HG02943 (cell line): ENCODE results near the gene SPIB.
"Not testable (repeated sequence)": the region's sequence is repeated elsewhere in the genome, so short reads cannot be mapped to it uniquely, and the experiment has no call there.

Experiments
- ATAC-seq: cut with Tn5 transposase; IDR thresholded peaks from one replicate; pipeline ENCODE4 v1.9.1; 2021; ENCODE audit warnings: mild to moderate bottlenecking, low read depth, moderate library complexity; ENCODE audit not compliant: unreplicated experiment

Gene SPIB

DNA sequence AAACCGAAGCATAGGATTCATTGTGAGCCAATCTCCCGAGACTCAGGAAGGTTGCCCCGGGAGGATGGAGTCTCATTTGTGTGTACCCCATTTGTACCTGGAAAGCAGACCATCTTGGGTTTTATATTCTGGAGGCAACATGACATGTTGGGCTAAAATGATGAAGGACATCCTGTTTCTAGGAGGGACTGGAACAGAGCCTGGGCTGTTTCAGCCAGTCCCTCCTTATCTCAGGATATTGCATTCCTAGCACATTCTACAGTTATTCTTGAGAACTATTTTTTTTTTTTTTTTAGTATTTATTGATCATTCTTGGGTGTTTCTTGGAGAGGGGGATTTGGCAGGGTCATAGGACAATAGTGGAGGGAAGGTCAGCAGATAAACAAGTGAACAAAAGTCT, 28.4 kb upstream of the SPIB start:
- not testable (repeated sequence) for ATAC-seq

GRCh38 chr19:50390952-50391351, 27.8 kb upstream of the SPIB start:
- ATAC-seq: not testable (repeated sequence)

- ATAC-seq: no peak
Observed at GRCh38 chr19:50392759-50393158, 26.0 kb upstream of the SPIB start.

- ATAC-seq: no peak
Observed at GRCh38 chr19:50393589-50393988, 25.1 kb upstream of the SPIB start.

- no peak for ATAC-seq
Observed at GRCh38 chr19:50394017-50394416, 24.7 kb upstream of the SPIB start.

DNA sequence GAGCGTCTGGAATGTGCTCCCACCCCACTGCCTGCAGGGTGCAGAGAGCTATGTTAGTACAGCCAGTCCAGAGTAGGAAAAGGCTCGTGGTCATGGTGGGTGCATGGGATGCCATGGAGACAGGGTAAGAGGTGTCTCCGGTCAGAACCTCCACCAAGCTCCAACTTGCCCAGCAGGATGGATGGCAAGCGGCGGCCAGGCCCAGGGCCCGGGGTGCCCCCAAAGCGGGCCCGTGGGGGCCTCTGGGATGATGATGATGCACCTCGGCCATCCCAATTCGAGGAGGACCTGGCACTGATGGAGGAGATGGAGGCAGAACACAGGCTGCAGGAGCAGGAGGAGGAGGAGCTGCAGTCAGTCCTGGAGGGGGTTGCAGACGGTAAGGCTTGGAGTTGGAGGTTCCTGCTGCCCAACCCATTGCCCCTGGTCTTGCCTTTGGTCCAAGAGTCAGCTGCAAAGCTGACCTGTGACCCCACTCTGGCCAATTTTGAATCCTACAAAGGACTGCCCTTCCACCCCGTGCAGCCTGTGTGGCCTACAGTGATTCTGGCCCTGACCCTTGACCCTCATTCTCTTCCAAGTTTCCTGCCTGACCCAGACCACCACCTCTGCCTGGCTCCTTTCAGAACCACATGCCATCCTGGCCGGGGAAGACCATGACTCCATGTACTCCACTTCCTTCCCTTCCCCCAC, 19.9 kb upstream of the SPIB start:
- no peak for ATAC-seq

GRCh38 chr19:50399368-50399745, 19.4 kb upstream of the SPIB start:
- ATAC-seq: no peak

DNA sequence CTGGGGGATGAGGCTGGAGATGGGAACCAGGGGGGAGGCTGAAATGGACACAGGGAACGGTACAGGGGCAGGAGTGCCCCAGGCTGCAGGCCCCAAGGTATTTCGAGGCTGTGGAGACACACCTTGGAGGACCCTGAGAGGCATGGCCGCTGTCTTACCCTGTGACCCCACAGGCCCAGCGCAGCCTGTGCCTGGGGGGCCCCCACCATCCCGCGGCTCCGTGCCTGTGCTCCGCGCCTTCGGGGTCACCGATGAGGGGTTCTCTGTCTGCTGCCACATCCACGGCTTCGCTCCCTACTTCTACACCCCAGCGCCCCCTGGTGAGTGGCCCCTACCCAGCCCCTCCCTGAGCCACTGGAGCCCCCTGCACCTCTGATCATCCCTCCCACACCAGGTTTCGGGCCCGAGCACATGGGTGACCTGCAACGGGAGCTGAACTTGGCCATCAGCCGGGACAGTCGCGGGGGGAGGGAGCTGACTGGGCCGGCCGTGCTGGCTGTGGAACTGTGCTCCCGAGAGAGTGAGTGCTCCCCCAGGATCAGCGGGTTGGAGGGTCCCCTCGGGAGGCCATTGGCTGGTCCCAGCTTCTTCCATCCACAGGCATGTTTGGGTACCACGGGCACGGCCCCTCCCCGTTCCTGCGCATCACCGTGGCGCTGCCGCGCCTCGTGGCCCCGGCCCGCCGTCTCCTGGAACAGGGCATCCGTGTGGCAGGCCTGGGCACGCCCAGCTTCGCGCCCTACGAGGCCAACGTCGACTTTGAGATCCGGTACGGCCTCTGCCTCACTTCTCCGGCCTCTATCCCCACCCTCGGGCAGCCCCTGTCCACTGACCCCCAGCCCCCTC, 16.9 kb upstream of the SPIB start:
- ATAC-seq: no peak

GRCh38 chr19:50402544-50403301, 16.0 kb upstream of the SPIB start:
- ATAC-seq: no peak

GRCh38 chr19:50406156-50406820, 12.4 kb upstream of the SPIB start:
- no peak for ATAC-seq

DNA sequence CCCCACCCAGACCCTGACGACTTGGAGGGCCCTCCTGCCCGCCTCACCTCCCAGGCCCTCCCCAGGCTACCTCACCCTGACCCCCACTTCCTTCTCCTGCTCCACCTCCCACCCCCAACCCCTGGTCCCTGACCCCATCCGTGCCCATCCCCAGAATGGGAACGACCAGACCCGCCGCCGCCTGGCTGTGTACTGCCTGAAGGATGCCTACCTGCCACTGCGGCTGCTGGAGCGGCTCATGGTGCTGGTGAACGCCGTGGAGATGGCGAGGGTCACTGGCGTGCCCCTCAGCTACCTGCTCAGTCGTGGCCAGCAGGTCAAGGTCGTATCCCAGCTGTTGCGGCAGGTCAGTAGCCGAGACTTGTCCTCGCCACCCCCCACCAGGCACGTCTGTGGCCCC, 11.9 kb upstream of the SPIB start:
- ATAC-seq: no peak

DNA sequence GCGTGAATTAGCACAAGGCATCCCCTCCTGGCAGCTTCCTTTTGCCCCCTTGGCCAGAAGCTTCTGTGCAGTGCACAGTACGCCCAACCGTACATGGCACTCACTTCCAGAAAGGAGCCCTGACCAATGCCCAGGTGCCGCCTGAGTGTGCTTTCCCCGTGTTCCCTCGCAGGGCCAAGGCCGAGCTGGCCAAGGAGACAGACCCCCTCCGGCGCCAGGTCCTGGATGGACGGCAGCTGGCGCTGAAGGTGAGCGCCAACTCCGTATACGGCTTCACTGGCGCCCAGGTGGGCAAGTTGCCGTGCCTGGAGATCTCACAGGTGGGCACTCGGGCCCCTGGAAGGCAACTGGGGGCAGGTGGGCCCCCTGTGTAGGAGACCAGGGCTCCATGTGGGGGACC, 9.4 kb upstream of the SPIB start:
- no peak for ATAC-seq

DNA sequence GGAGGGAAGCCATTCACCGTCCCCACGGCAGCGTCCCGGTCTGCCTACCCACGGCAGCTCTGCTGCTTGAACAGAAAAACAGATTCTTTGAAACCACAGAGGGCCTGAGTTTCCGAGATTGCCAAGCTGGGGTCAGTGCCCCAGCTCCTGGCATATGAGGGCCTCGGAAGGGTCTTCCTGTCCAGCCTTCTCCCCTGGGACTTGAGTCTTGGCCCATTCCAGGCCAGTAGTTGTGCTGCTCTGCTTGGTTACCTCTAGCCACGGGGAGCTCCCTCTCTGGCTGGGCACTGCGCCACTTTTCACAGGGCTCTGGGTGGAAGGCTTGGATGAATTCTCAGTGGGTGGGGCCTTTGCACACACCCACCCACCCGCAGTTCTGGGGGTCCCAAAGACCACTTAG, 8.6 kb upstream of the SPIB start:
- no peak for ATAC-seq

- ATAC-seq: no peak
Observed at GRCh38 chr19:50412419-50412818, 6.3 kb upstream of the SPIB start.

DNA sequence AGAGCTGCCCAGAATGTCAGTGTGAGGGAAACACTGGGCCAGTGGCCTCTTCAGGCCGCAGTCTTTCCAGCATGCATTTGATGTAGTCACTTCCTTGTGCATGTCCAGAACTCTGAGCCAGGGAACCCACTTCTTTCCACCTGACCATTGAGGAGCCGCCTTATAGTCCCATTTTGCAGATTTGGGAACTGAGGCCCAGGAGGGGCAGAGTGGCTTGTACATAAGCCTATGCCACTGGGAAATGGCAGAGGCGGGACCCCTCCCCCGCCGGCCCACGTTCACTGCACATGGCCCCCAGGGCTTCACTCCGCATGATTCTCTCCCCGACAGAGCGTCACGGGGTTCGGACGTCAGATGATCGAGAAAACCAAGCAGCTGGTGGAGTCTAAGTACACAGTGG, 5.6 kb upstream of the SPIB start:
- no peak for ATAC-seq

DNA sequence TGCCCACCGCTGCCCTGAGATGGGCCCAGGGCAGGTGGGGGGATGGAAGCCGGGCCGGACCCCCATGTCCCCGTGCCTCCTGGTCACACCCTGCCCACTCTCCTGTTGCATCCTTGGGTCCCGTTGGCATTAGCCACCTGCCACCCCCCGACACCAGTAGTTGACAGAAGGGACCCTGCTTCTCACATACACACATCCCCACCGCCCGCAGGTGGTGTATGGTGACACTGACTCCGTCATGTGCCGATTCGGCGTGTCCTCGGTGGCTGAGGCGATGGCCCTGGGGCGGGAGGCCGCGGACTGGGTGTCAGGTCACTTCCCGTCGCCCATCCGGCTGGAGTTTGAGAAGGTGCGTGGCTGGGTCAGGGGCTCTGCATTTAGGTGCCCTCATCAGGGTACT, 5.2 kb upstream of the SPIB start:
- ATAC-seq: no peak

GRCh38 chr19:50414864-50415660, 3.7 kb upstream of the SPIB start:
- no peak for ATAC-seq

- no peak for ATAC-seq
Observed at GRCh38 chr19:50415661-50416033, 3.1 kb upstream of the SPIB start.

DNA sequence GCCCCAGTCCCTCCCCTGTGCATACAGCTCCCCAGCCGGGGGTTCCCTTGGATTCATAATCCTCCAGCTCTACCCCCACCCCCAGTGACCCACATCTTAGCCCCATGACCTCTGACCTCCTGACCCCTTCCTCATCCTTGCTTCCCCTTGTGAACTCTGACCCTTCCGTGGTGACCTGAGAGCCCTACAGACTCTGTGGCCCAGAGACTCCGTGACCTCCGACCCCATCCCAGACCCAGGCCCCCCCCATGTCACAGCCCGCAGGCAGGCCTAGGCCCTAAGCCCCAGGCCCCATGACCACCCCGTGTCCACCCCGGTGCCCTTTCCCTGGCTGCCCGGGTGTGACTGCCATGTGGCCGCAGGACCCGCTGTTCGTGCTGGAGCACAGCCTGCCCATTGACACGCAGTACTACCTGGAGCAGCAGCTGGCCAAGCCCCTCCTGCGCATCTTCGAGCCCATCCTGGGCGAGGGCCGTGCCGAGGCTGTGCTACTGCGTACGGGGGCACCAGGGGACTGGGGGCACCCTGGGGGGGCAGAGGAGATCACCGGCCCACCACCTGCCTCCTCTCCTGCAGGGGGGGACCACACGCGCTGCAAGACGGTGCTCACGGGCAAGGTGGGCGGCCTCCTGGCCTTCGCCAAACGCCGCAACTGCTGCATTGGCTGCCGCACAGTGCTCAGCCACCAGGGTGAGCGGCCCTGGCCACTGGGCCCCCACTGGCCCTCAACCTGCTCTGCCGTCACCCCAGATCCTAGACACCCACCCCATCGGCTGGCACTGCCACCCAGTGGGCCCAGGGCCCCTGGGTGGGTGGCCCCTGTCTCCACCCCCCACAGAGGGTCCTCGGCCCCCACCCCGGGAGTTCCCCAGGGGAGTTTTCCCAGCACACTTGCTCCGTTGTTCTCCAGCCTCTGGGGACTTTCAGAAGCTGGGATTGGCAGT, 2.4 kb upstream of the SPIB start:
- ATAC-seq: no peak
